CD14-positive monocyte (primary cell): ENCODE measurements around the gene EPB41L4B. TPM values are rescaled to one million over a fixed set of nuclear protein-coding genes. Genes with fewer than 3 reads are reported as not detected.
A peak's percentile ranks its signal among the peaks of the same experiment; 100 is the strongest.

Experiments
- DNase-seq, 3 donors: peaks; one replicate each; pipeline ENCODE4 v3.0.0-alpha.2; 2011 to 2022
- H2AFZ ChIP-seq: 2 replicates; pipeline ENCODE4 v1.6.0; 2012; ENCODE audit warnings: mild to moderate bottlenecking, low read depth, low read length, inconsistent platforms; ENCODE audit not compliant: insufficient read depth, poor library complexity, severe bottlenecking
- H3K27ac ChIP-seq, 2 donors: 1 replicate in 1 of 2; 2 replicates in 1 of 2; pipeline ENCODE4 v1.5.1; 2012 to 2013; ENCODE audit warnings: low read length in 2 of 2, control low read depth in 1 of 2, inconsistent platforms in 1 of 2, low read depth in 1 of 2, mild to moderate bottlenecking in 1 of 2
- H3K27me3 ChIP-seq, 2 donors: one replicate each; pipeline versions ENCODE4 v1.6.0 to v1.6.1; 2011 to 2013; ENCODE audit warnings: low read length in 2 of 2; ENCODE audit not compliant: control insufficient read depth in 2 of 2, insufficient read depth in 2 of 2
- H3K36me3 ChIP-seq, 2 donors: replicated peaks in 1 of 2; 1 replicate in 1 of 2; 2 replicates in 1 of 2; pipeline versions ENCODE4 v1.5.1 to v1.6.1; 2012 to 2013; ENCODE audit warnings: low read length in 2 of 2, control low read depth in 1 of 2, inconsistent platforms in 1 of 2, mild to moderate bottlenecking in 1 of 2; ENCODE audit not compliant: insufficient read depth in 2 of 2, control insufficient read depth in 1 of 2
- H3K4me1 ChIP-seq, 2 donors: 1 replicate in 1 of 2; 2 replicates in 1 of 2; pipeline versions ENCODE4 v1.5.1 to v1.6.1; 2012 to 2013; ENCODE audit warnings: low read length in 2 of 2, control low read depth in 1 of 2, inconsistent platforms in 1 of 2, mild to moderate bottlenecking in 1 of 2, moderate library complexity in 1 of 2; ENCODE audit not compliant: insufficient read depth in 2 of 2, control insufficient read depth in 1 of 2
- H3K4me2 ChIP-seq: replicated peaks from 2 replicates; pipeline ENCODE3; 2012; ENCODE audit warnings: low read length, moderate library complexity, mild to moderate bottlenecking; ENCODE audit not compliant: poor library complexity, severe bottlenecking; ENCODE audit errors: extremely low read depth
- H3K4me3 ChIP-seq, 3 experiments: fragments of 200-600 bp in 1 of 3; sonication (generic) in 1 of 3; replicated peaks in 1 of 3; 1 replicate in 2 of 3; 2 replicates in 1 of 3; pipeline ENCODE4 v1.5.1; 2011 to 2013; ENCODE audit warnings: low read length in 3 of 3, mild to moderate bottlenecking in 3 of 3, control low read depth in 2 of 3, low read depth in 2 of 3, inconsistent platforms in 1 of 3, moderate library complexity in 1 of 3
- H3K79me2 ChIP-seq: 2 replicates; pipeline ENCODE4 v1.6.0; 2012; ENCODE audit warnings: mild to moderate bottlenecking, control low read depth, inconsistent platforms, low read length, moderate library complexity; ENCODE audit not compliant: insufficient read depth
- H3K9ac ChIP-seq: 2 replicates; pipeline ENCODE4 v1.6.0; 2017; ENCODE audit warnings: low read length, mild to moderate bottlenecking; ENCODE audit not compliant: insufficient read depth, poor library complexity, severe bottlenecking
- H3K9me3 ChIP-seq, 2 donors: replicated peaks in 1 of 2; 1 replicate in 1 of 2; 2 replicates in 1 of 2; pipeline versions ENCODE4 v1.5.1 to v1.6.1; 2012 to 2013; ENCODE audit warnings: low read length in 2 of 2, control low read depth in 1 of 2; ENCODE audit not compliant: control insufficient read depth in 1 of 2, insufficient read depth in 1 of 2
- H4K20me1 ChIP-seq: 2 replicates; pipeline ENCODE4 v1.6.0; 2012; ENCODE audit warnings: mild to moderate bottlenecking, low read length, control low read depth, moderate library complexity; ENCODE audit not compliant: insufficient read depth
- H3K27ac Mint-ChIP-seq, 7 donors: one replicate each; pipeline ENCODE4 v1.8.0; 2020; ENCODE audit warnings: mild to moderate bottlenecking in 7 of 7, mixed read lengths in 7 of 7, moderate library complexity in 6 of 7, inconsistent platforms in 2 of 7
- H3K27me3 Mint-ChIP-seq, 3 donors: one replicate each; pipeline ENCODE4 v1.8.0; 2021 to 2022; ENCODE audit warnings: low read depth in 3 of 3, mild to moderate bottlenecking in 3 of 3, mixed read lengths in 3 of 3, moderate library complexity in 3 of 3, inconsistent platforms in 1 of 3
- H3K36me3 Mint-ChIP-seq, 2 donors: one replicate each; pipeline ENCODE4 v1.8.0; 2020; ENCODE audit warnings: mixed read lengths in 2 of 2, inconsistent platforms in 1 of 2, mild to moderate bottlenecking in 1 of 2
- H3K4me1 Mint-ChIP-seq: one replicate; pipeline ENCODE4 v1.8.0; 2020; ENCODE audit warnings: mild to moderate bottlenecking, mixed read lengths
- H3K4me3 Mint-ChIP-seq, 2 donors: one replicate each; pipeline ENCODE4 v1.8.0; 2020; ENCODE audit warnings: mild to moderate bottlenecking in 2 of 2, mixed read lengths in 2 of 2, moderate library complexity in 1 of 2
- H3K9me3 Mint-ChIP-seq, 7 donors: one replicate each; pipeline ENCODE4 v1.8.0; 2020 to 2022; ENCODE audit warnings: mixed read lengths in 7 of 7, mild to moderate bottlenecking in 6 of 7, moderate library complexity in 6 of 7, inconsistent platforms in 2 of 7
- WGBS: methylation state at CpG from one replicate; pipeline ENCODE4 v1.1.5; 2013; ENCODE audit warnings: missing lambda C conversion rate; ENCODE audit not compliant: insufficient coverage; 5-methylcytosine and 5-hydroxymethylcytosine counted together
- intact Hi-C, 2 donors: fragments of 100-400 bp; cut with micrococcal nuclease; formaldehyde crosslinking; loops; one replicate each; pipeline versions ENCODE4 v1.15.0 to v1.15.1; 2023
- polyA plus RNA-seq, 3 donors: library from polyadenylated mRNA; depleted of rRNA in 1 of 3; unstranded in 2 of 3; stranded (reverse) in 1 of 3; fragments of 300-500 nt in 2 of 3; fragments of >200 nt in 1 of 3; fragmentation: Illumina TruSeq in 2 of 3; gene quantifications; 1 replicate in 2 of 3; 2 replicates in 1 of 3; pipeline ENCODE4 v1.2.3, GENCODE V29; 2012 to 2021
- TF ChIP-seq, protein P1 (sequence below): fragments of 200-600 bp; IDR thresholded peaks from one replicate; pipeline ENCODE4 v1.8.0; 2022; ENCODE audit warnings: antibody characterized with exemption, mild to moderate bottlenecking

Gene EPB41L4B
- polyA plus RNA-seq, 3 donors, result not detected

DNA sequence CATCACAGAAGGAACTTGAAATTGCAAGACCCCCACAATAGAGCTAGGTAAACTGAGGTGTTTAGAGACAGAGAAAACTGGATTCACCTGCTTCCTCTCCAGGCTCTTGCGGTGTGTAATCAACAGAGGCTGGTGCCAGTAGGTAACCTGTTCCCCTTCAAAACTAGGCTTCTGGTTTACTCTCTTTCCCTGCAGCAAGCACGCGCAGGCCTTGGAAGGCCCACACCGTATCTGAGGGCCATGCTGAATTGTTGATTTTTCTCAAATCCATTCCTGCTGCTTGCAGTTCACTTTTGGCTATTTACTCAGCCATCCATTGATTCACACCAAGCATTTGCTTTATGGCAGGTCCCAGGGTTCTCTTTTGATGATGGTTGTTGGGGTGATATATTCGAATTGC lies 153.1 kb downstream of the EPB41L4B start:
- Histone ChIP-seq H3K4me3 (no peak overlapping the region), H3K27me3 (peaks cover 38 to 51% of the 10 kb centered on the region in 2 donors), H3K27ac (no peak overlapping the region), H4K20me1 (no peaks in the 10 kb centered on the region), H3K36me3 (no peaks in the 10 kb centered on the region), H3K9me3 (peaks cover 6% of the 10 kb centered on the region in 2 donors), H3K79me2 (no peaks in the 10 kb centered on the region), H3K4me2 (no peak overlapping the region), H3K4me1 (no peaks in the 10 kb centered on the region), H3K9ac (no peak overlapping the region), H2AFZ (no peak overlapping the region)
- intact Hi-C loops, result no loop called here
- Mint-ChIP-seq H3K4me1 (peaks cover 5% of the 10 kb centered on the region), H3K36me3 (no peaks in the 10 kb centered on the region), H3K9me3 (peaks cover 0 to 17% (median 9%) of the 10 kb centered on the region in 7 donors), H3K27ac (no peak overlapping the region), H3K27me3 (peaks cover 43 to 70% (median 51%) of the 10 kb centered on the region in 3 donors), H3K4me3 (peak overlapping the region in 1 of 2 donors; percentile 77)
- 90% methylated on average over 2 of the region's 5 CpGs for WGBS
- TF ChIP-seq, protein P1, sequence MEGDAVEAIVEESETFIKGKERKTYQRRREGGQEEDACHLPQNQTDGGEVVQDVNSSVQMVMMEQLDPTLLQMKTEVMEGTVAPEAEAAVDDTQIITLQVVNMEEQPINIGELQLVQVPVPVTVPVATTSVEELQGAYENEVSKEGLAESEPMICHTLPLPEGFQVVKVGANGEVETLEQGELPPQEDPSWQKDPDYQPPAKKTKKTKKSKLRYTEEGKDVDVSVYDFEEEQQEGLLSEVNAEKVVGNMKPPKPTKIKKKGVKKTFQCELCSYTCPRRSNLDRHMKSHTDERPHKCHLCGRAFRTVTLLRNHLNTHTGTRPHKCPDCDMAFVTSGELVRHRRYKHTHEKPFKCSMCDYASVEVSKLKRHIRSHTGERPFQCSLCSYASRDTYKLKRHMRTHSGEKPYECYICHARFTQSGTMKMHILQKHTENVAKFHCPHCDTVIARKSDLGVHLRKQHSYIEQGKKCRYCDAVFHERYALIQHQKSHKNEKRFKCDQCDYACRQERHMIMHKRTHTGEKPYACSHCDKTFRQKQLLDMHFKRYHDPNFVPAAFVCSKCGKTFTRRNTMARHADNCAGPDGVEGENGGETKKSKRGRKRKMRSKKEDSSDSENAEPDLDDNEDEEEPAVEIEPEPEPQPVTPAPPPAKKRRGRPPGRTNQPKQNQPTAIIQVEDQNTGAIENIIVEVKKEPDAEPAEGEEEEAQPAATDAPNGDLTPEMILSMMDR, result no peak
- no peak for DNase-seq

DNA sequence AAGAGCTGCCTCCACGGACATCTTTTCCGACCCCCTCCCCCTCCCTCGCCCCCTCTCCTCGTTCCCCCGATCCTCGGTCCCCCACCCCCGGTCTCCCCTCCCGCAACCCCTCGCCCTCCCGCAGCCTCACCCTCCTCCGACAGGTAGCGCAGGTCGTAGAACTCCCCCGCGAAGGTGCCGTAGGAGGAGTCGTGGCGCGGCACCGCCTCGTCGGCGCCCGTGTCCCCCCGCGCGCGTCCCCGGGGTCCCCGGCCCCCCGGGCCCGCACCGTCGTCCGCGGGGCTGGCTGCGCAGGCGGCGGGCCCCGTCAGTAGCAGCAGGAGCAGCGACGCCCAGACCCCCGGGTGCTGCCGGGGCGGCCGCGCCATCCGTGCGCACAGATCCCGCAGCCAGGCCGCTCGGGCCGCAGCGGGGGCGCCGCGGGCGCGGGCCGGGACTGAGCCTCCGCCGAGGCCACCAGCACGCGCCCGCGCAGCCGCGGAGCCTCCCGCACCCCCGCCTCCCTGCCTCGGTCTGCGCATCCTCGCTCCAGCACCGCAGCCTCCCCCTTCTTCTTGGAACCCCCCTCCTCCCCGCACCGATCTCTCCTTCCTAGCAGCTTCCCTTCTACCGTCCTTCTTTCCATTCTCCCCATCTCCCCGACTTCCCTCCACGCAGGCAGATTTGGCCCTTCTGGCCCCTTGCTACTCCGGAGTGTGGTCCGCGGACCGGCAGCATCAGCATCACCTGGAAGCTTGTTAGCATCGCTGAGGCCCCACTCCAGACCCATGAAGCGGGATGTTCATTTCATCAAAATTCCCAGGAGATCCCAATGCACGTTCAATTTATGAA lies 153.9 kb downstream of the EPB41L4B start, which contains the start of gene FRRS1L:
FRRS1L (minus strand) TSS at position 479 of the 831 bp plus-strand sequence; CDS start at position 368, 111 bp downstream.
- DNase-seq, result no peak
- Histone ChIP-seq H3K27me3 (peaks cover 38 to 53% of the 10 kb centered on the region in 2 donors), H3K4me3 (no peak within 1 kb of the TSS), H3K79me2 (no peaks in the 10 kb centered on the region), H3K27ac (no peak within 1 kb of the TSS), H3K4me2 (no peak within 1 kb of the TSS), H3K9ac (no peak within 1 kb of the TSS), H3K9me3 (peaks cover 6% of the 10 kb centered on the region in 2 donors), H4K20me1 (no peaks in the 10 kb centered on the region), H3K36me3 (no peaks in the 10 kb centered on the region), H3K4me1 (no peaks in the 10 kb centered on the region), H2AFZ (no peak within 1 kb of the TSS)
- intact Hi-C loops, result no loop called here
- peak within 1 kb of the TSS in 1 of 2 donors; percentile 77 for H3K4me3 Mint-ChIP-seq
- WGBS, result 10% methylated on average over 72 of the region's 86 CpGs
- peaks cover 43 to 71% (median 53%) of the 10 kb centered on the region in 3 donors for H3K27me3 Mint-ChIP-seq
- peaks cover 0 to 17% (median 9%) of the 10 kb centered on the region in 7 donors for H3K9me3 Mint-ChIP-seq
- H3K36me3 Mint-ChIP-seq, result no peaks in the 10 kb centered on the region
- peak within 1 kb of the TSS in 1 of 7 donors; percentile 68 for H3K27ac Mint-ChIP-seq
- H3K4me1 Mint-ChIP-seq, result peaks cover 5% of the 10 kb centered on the region
- TF ChIP-seq, protein P1, result no peak
